Upper lobe of left lung (tissue), 6 donors: Measurements from ENCODE around the gene GSTO2. TPM values are rescaled to one million over a fixed set of nuclear protein-coding genes. Genes with fewer than 3 reads are reported as not detected.

Source experiments
- ATAC-seq, 2 donors: fragments of 200-7000 bp; cut with Tn5 transposase; one replicate each; pipeline ENCODE4 v1.9.1; 2022; ENCODE audit warnings: mild to moderate bottlenecking in 2 of 2, moderate library complexity in 2 of 2; ENCODE audit not compliant: low FRiP score in 2 of 2
- DNase-seq, 2 donors: peaks; one replicate each; pipeline ENCODE4 v3.0.0-alpha.2; 2019 to 2020
- H3K27ac ChIP-seq, 4 donors: fragments of 200-600 bp; sonication (generic); one replicate each; pipeline ENCODE4 v1.5.1; 2016 to 2019
- H3K27me3 ChIP-seq, 4 donors: fragments of 200-600 bp; sonication (generic); one replicate each; pipeline ENCODE4 v1.5.1; 2017 to 2019
- H3K36me3 ChIP-seq, 4 donors: fragments of 200-600 bp; sonication (generic); one replicate each; pipeline ENCODE4 v1.5.1; 2016 to 2019
- H3K4me1 ChIP-seq, 4 donors: fragments of 200-600 bp; sonication (generic); one replicate each; pipeline ENCODE4 v1.5.1; 2018 to 2019
- H3K4me3 ChIP-seq, 4 donors: fragments of 200-600 bp; sonication (generic); one replicate each; pipeline ENCODE4 v1.5.1; 2017 to 2019; ENCODE audit warnings: mild to moderate bottlenecking in 2 of 4, moderate library complexity in 1 of 4
- H3K9me3 ChIP-seq, 4 donors: fragments of 200-600 bp; sonication (generic); one replicate each; pipeline ENCODE4 v1.5.1; 2018 to 2019
- EP300 ChIP-seq, 4 donors: sonication (generic); formaldehyde crosslinking; IDR thresholded peaks; one replicate each; pipeline ENCODE4 v1.5.1; 2017; ENCODE audit warnings: antibody characterized with exemption in 4 of 4, control low read depth in 2 of 4
- POLR2A ChIP-seq, 4 donors: fragments of 450-650 bp; IDR thresholded peaks; one replicate each; pipeline ENCODE4 v1.5.1; 2016 to 2017; ENCODE audit warnings: antibody characterized with exemption in 4 of 4, mild to moderate bottlenecking in 2 of 4
- POLR2AphosphoS5 ChIP-seq, 2 donors: sonication (generic); formaldehyde crosslinking; IDR thresholded peaks; one replicate each; pipeline ENCODE4 v1.5.1; 2017; ENCODE audit warnings: antibody characterized with exemption in 2 of 2
- WGBS, 2 donors: methylation state at CpG; one replicate each; pipeline ENCODE4 v1.1.5; 2017 to 2018; 5-methylcytosine and 5-hydroxymethylcytosine counted together
- total RNA-seq, 6 donors: library from RNA; depleted of rRNA in 4 of 6; stranded (reverse); fragments of >200 nt in 4 of 6; gene quantifications; one replicate each; pipeline versions ENCODE4 v1.1.0 to v1.2.1, GENCODE V29; 2016 to 2021
- TF ChIP-seq, protein P1 (sequence below), 6 experiments: fragments of 450-650 bp in 4 of 6; fragments of 200-600 bp in 2 of 6; sonication (generic) in 2 of 6; IDR thresholded peaks; one replicate each; pipeline ENCODE4 v1.5.1; 2016 to 2019; ENCODE audit warnings: antibody characterized with exemption in 6 of 6
- donor health status: DM: no; HTN: no; CAD: no; lungs with moderate emphysema.
- donor health status: DM: no; HTN: yes; CAD: no; lungs with severe emphysema.

The GSTO2 gene
- total RNA-seq, 6 donors from 2014 or later: 2.8 to 11.2 (median 7.8) TPM

DNA sequence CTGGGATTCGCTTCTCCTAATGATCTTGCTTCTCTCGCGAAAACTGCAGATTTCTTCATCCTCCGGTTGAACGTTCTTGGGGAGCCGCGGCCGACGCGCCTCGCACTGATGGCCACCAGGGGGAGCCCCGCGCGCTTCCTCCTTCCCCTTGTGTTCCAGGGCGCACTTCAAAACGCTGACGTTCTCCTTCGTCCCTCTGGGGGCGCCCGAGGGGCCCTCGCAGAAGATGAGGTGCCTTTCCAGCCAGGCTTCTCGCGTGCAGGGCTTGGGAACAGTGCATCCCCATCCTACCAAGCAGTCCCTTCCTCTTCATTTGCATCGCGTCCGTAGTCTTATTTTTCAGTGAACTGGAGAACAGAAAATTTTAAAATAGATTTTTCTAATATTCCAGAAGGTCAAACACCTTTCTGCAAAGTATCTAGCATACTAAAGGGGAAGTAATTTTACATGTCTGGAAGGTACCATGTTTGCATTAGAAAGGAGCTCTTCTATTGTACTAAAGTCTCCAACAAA lies 22.5 kb downstream of the GSTO2 start:
- DNase-seq: peak; percentile 96 to 98
- TF ChIP-seq POLR2A (IDR thresholded peaks at IDR 0.05) (no peak), EP300 (IDR thresholded peaks at IDR 0.05) (no peak), POLR2AphosphoS5 (IDR thresholded peaks at IDR 0.05) (peak; percentile 39 to 65)
- TF ChIP-seq, protein P1, sequence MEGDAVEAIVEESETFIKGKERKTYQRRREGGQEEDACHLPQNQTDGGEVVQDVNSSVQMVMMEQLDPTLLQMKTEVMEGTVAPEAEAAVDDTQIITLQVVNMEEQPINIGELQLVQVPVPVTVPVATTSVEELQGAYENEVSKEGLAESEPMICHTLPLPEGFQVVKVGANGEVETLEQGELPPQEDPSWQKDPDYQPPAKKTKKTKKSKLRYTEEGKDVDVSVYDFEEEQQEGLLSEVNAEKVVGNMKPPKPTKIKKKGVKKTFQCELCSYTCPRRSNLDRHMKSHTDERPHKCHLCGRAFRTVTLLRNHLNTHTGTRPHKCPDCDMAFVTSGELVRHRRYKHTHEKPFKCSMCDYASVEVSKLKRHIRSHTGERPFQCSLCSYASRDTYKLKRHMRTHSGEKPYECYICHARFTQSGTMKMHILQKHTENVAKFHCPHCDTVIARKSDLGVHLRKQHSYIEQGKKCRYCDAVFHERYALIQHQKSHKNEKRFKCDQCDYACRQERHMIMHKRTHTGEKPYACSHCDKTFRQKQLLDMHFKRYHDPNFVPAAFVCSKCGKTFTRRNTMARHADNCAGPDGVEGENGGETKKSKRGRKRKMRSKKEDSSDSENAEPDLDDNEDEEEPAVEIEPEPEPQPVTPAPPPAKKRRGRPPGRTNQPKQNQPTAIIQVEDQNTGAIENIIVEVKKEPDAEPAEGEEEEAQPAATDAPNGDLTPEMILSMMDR (IDR thresholded peaks at IDR 0.05): peak; percentile 99 to 100 (median 99)
- H3K36me3 ChIP-seq: no peaks in the 10 kb centered on the region
- peak; percentile 97 to 100 for ATAC-seq
- WGBS, 2 donors: 1% methylated on average over 15 to 26 of the region's 26 CpGs
- H3K4me3 ChIP-seq: no peak overlapping the region
- no peak overlapping the region for H3K27ac ChIP-seq
- peaks cover 0 to 12% (median 2%) of the 10 kb centered on the region in 4 donors for H3K4me1 ChIP-seq
- H3K27me3 ChIP-seq: no peaks in the 10 kb centered on the region
- H3K9me3 ChIP-seq: no peaks in the 10 kb centered on the region

GRCh38 chr10:104293011-104293410 lies 24.0 kb downstream of the GSTO2 start:
- no peaks in the 10 kb centered on the region for H3K9me3 ChIP-seq
- no peaks in the 10 kb centered on the region for H3K27me3 ChIP-seq
- H3K27ac ChIP-seq: no peak overlapping the region
- WGBS, 2 donors: 35 to 44% methylated on average over 2 of the region's 2 CpGs
- peaks cover 0 to 12% (median 2%) of the 10 kb centered on the region in 4 donors for H3K4me1 ChIP-seq
- TF ChIP-seq POLR2AphosphoS5 (IDR thresholded peaks at IDR 0.05): no peak
- no peak for TF ChIP-seq POLR2A (IDR thresholded peaks at IDR 0.05)
- no peak for TF ChIP-seq EP300 (IDR thresholded peaks at IDR 0.05)
- TF ChIP-seq, protein P1 (IDR thresholded peaks at IDR 0.05): no peak
- no peak for DNase-seq
- ATAC-seq: no peak
- H3K36me3 ChIP-seq: no peaks in the 10 kb centered on the region
- H3K4me3 ChIP-seq: no peak overlapping the region

DNA sequence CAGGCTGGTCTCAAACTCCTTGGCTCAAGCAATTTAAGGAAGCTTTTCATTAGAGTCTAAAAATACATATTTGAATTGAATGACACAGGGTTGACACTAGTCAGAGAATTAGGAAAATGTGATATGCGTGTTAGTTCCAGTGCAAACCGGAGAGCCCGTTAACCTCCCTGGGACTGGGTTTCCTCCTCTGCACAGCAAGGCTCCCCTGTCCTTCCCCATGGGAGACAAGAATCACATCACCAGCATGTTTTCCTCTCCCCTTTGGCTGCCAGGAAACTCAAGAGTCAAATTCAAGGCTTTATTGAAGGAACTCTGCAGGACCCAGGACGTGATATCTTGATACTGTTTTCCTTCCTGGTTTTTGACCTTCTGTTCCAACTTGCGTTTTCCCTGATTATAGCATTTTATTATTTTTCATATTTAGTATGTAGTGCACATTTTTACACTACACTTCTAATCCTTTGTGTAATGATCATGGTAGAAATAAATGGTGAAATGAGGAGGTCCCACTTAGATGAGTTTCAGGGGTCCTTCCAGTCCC lies 24.9 kb downstream of the GSTO2 start:
- Histone ChIP-seq H3K36me3 (no peaks in the 10 kb centered on the region), H3K9me3 (no peaks in the 10 kb centered on the region), H3K4me1 (peaks cover under 1 to 19% (median 4%) of the 10 kb centered on the region in 4 donors), H3K27me3 (no peaks in the 10 kb centered on the region), H3K4me3 (no peak overlapping the region), H3K27ac (no peak overlapping the region)
- no peak for DNase-seq
- TF ChIP-seq, protein P1 (IDR thresholded peaks at IDR 0.05): no peak
- TF ChIP-seq POLR2A (IDR thresholded peaks at IDR 0.05) (no peak), POLR2AphosphoS5 (IDR thresholded peaks at IDR 0.05) (no peak), EP300 (IDR thresholded peaks at IDR 0.05) (no peak)
- ATAC-seq: no peak
- WGBS, 2 donors: 91% methylated on average over 5 of the region's 5 CpGs

- WGBS, 2 donors: 93 to 95% methylated on average over 7 to 10 of the region's 10 CpGs
- Histone ChIP-seq H3K9me3 (no peaks in the 10 kb centered on the region), H3K4me1 (peaks cover 17 to 33% (median 21%) of the 10 kb centered on the region in 4 donors), H3K4me3 (no peak overlapping the region), H3K27me3 (no peaks in the 10 kb centered on the region), H3K36me3 (no peaks in the 10 kb centered on the region), H3K27ac (no peak overlapping the region)
- TF ChIP-seq, protein P1 (IDR thresholded peaks at IDR 0.05): no peak
- no peak for TF ChIP-seq EP300 (IDR thresholded peaks at IDR 0.05)
- no peak for TF ChIP-seq POLR2AphosphoS5 (IDR thresholded peaks at IDR 0.05)
- TF ChIP-seq POLR2A (IDR thresholded peaks at IDR 0.05): no peak
- DNase-seq: no peak
- ATAC-seq: no peak
These were observed 27.9 kb downstream of the GSTO2 start for GRCh38 chr10:104296687-104297436.
